Endothelial cell of hepatic sinusoid (primary cell): ENCODE results near the gene CDK16.
"Not testable (repeated sequence)": the region's sequence is repeated elsewhere in the genome, so short reads cannot be mapped to it uniquely, and the experiment has no call there.

Experiments
- in situ Hi-C: cut with HindIII; loops from 2 replicates; pipeline ENCODE4 v1.10.0; 2017; ENCODE audit warnings: low sequenced_read_pairs

Gene CDK16

GRCh38 chrX:47245156-47245555 lies 26.7 kb downstream of the CDK16 start:
- in situ Hi-C loops = no loop called here

- in situ Hi-C loops = no loop called here
Measured at GRCh38 chrX:47247206-47247998, 28.9 kb downstream of the CDK16 start.

DNA sequence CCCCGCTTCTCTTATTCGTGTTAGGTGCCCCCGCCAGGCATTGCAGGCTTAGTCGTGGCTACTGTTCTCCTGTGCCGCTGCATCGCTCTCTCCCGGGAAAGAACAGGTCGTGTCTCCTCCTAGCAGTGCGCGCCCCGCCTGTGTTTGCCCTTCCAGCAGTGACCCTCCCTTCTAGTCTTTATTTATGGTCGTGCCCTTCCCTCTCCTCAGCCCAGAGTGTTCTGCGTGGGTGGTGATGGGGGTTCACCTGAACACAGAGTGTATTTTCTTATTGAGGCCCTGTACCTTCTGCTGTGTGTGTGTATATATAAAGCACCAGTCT lies 29.5 kb downstream of the CDK16 start:
- in situ Hi-C loops = no loop called here

DNA sequence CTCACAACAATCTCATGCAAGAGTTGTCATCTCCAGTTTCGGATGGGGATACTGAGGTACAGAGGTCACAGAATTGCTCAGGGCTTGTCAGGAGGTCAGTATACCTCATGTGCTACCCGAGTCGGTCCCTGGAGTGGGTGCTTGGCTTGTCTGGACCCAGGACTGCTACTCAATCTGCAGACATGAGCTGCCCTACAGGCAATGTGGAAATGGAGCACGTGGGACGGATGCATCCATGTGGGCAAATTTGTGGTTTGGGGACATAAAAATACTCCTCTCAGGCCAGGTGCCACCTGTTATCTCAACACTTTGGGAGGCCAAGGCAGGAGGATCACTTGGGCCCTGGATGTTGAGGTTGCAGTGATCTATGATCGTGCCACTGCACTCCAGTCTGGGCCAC lies 30.1 kb downstream of the CDK16 start:
- in situ Hi-C loops = no loop called here

- in situ Hi-C loops = no loop called here
Measured at GRCh38 chrX:47250017-47250347, 31.5 kb downstream of the CDK16 start.

- in situ Hi-C loops = not testable (repeated sequence)
Measured at GRCh38 chrX:47257620-47258019, 39.1 kb downstream of the CDK16 start.

DNA sequence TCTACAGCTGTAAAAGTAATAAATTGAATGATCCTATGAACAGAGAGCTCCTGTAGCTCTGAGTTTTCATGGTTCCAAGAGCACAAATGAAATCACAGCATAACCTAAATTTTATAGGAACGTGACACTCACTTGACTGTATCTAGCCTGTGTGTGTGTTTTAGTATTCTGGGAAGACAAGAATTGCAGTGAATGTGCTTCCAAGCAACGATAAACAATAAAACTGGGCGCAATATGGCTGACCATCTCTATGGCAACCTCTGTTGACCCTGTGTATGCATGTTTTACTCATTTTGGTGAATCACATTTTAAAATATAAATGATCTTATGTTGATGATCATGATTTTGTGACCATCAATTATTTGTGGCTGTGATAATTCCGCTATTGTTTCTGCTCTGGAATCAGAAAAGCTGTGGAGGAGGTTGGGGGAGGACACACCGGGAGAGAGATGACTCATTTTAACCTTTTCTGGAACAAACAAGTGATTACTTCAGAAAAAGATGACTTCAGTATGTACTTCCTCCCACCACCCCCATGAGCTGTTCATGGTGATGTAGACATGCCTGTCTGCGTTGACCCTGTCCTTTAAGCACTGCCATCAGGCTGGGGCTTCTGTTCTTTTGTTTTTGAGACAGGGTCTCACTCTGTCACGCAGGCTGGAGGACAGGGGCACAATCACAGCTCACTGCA lies 46.1 kb downstream of the CDK16 start:
- in situ Hi-C loops = no loop called here

GRCh38 chrX:47266643-47267042 lies 48.2 kb downstream of the CDK16 start:
- in situ Hi-C loops = no loop called here

DNA sequence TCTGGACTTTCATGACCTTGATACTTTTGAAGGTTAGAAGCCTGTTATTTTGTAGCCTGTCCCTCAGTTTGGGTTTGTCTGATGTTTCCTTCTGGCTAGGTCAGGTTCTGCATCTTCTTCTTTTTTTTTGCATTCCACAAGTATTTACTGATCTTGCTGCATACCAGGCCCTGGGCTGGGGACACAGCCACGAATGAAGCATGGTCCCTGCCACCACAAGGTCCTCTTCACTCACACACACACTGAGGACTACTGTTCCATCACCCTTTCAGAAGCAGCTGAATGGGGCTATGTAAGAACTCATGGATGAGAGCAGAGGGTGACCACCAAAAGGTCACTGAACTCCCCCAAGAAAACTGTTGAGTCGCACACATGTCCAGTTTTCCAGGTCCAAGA lies 53.5 kb downstream of the CDK16 start:
- in situ Hi-C loops = no loop called here

DNA sequence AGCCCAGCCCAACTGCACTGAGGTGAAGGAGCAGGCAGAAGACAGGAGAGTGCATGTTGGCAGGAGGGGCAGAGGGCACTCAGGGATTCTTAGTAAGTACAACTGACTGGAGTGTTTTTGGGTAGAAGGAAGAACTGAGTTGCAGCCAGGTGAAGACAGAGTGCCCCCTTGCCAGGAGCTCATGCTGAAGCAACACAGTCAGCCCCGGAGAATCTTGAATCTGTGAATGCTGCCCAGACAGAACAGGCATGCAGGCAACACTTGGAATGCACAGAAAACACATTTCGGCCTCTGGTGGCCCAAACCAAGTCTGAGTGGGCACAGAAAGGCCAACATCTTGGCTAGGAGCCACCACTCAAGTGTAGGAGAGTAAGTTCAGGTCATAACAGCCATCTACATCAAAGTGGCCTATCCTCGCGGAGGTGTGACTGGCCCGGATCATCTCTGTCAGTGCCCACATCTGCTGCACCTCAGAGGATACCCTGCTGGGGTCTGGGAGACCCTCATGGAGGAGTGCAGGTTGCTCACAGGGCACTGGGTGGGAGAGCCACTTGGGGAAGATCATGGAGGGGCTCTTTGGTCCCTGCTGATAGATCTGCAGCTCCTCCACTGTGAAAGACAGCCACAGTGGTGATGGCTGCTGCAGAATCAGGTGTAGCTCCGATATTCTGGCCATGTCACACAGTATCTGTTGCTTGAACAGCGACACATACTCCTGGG lies 54.7 kb downstream of the CDK16 start:
- in situ Hi-C loops = no loop called here

GRCh38 chrX:47278691-47279090 lies 60.2 kb downstream of the CDK16 start:
- in situ Hi-C loops = no loop called here
